ENCODE data around the gene NPLOC4.

DNA sequence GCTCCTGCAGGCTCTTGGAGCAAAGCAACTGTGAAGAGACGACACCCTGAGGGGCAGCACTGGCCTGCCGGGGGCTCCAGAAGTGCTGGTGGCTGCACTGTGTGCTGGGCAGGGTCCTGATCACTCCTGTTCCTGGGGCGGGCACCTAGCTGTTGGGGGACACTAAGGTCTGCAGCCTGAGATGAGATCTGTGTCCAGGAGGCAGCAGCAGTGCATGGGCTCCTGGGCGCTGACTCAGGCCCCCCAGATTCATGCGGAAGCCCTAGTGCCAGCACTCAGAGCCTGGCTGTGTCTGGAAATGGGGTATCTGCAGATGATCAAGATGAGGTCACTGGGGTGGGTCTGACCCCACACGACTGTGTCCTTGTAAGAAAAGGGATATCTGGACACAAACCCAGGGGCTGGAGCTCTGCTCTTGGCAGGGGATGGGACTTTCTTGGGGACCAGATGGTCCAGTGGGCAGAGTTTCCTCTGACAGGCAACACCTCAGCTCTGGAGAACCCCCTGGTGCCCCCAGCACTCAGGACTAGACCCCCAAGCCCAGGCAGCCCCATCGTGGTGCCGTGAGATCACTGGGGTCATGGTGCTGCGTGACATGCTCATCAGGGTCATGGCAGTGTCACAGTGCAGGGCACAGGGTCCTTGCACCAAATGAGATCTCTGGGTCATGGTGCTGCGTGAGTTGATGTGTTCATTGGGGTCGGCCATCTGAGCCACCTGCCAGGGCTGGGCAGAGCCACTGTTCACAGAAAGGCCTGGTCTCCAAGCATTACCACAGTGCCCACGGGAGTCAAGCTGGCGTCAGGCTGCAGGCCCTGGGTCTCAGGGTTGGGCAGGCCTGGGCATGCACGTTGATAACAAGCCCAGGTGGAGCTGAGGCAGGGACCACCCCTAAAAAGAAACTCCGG, 94.2 kb downstream of the NPLOC4 start:
- peak; percentile 31; the same call in 1 of the 2 replicates for TF ChIP-seq POLR2AphosphoS5 (IDR thresholded peaks at IDR 0.05; ENCODE audit: low read depth, low read length)
- TF ChIP-seq, protein P1, sequence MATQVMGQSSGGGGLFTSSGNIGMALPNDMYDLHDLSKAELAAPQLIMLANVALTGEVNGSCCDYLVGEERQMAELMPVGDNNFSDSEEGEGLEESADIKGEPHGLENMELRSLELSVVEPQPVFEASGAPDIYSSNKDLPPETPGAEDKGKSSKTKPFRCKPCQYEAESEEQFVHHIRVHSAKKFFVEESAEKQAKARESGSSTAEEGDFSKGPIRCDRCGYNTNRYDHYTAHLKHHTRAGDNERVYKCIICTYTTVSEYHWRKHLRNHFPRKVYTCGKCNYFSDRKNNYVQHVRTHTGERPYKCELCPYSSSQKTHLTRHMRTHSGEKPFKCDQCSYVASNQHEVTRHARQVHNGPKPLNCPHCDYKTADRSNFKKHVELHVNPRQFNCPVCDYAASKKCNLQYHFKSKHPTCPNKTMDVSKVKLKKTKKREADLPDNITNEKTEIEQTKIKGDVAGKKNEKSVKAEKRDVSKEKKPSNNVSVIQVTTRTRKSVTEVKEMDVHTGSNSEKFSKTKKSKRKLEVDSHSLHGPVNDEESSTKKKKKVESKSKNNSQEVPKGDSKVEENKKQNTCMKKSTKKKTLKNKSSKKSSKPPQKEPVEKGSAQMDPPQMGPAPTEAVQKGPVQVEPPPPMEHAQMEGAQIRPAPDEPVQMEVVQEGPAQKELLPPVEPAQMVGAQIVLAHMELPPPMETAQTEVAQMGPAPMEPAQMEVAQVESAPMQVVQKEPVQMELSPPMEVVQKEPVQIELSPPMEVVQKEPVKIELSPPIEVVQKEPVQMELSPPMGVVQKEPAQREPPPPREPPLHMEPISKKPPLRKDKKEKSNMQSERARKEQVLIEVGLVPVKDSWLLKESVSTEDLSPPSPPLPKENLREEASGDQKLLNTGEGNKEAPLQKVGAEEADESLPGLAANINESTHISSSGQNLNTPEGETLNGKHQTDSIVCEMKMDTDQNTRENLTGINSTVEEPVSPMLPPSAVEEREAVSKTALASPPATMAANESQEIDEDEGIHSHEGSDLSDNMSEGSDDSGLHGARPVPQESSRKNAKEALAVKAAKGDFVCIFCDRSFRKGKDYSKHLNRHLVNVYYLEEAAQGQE (IDR thresholded peaks at IDR 0.05; ENCODE audit: insufficient read depth in 1 of 2, low read depth in 2 of 2, low read length in 2 of 2) = no peak
